Loucy (cell line): ENCODE data around the gene SIRT6.

Experiments used
- H2AFZ ChIP-seq: fragments of 200-600 bp; sonication (generic); 2 replicates; pipeline ENCODE4 v1.6.0; 2016; ENCODE audit warnings: antibody characterized with exemption, mild to moderate bottlenecking, low read length, moderate library complexity
- H3F3A ChIP-seq: fragments of 200-600 bp; 2 replicates; pipeline ENCODE4 v1.6.0; 2016; ENCODE audit warnings: antibody characterized with exemption, low read depth, mild to moderate bottlenecking
- H3K27me3 ChIP-seq: fragments of 200-600 bp; sonication (generic); 2 replicates; pipeline ENCODE4 v1.6.1; 2014; ENCODE audit warnings: low read length, mild to moderate bottlenecking; ENCODE audit not compliant: insufficient read depth, poor library complexity, severe bottlenecking
- H3K36me3 ChIP-seq: fragments of 200-600 bp; sonication (generic); 2 replicates; pipeline ENCODE4 v1.6.1; 2016; ENCODE audit warnings: low read length; ENCODE audit not compliant: insufficient read depth
- H3K4me1 ChIP-seq: fragments of 200-600 bp; sonication (generic); 2 replicates; pipeline ENCODE4 v1.5.1; 2014; ENCODE audit warnings: low read length, mild to moderate bottlenecking; ENCODE audit not compliant: insufficient read depth, poor library complexity, severe bottlenecking
- H3K4me2 ChIP-seq: fragments of 200-600 bp; sonication (generic); 2 replicates; pipeline ENCODE4 v1.6.0; 2014; ENCODE audit warnings: antibody characterized with exemption, low read length, low read depth, mild to moderate bottlenecking; ENCODE audit not compliant: poor library complexity, severe bottlenecking
- H3K4me3 ChIP-seq: fragments of 200-600 bp; sonication (generic); 2 replicates; pipeline ENCODE4 v1.5.1; 2014; ENCODE audit warnings: low read length, mild to moderate bottlenecking, mixed read lengths; ENCODE audit not compliant: poor library complexity, severe bottlenecking
- H3K79me2 ChIP-seq: fragments of 200-600 bp; sonication (generic); 2 replicates; pipeline ENCODE4 v1.6.1; 2014; ENCODE audit warnings: low read length; ENCODE audit not compliant: insufficient read depth
- H3K9ac ChIP-seq: fragments of 200-600 bp; sonication (generic); 2 replicates; pipeline ENCODE4 v1.6.0; 2014; ENCODE audit warnings: mild to moderate bottlenecking, low read depth, low read length, moderate library complexity; ENCODE audit not compliant: poor library complexity, severe bottlenecking
- H3K9me2 ChIP-seq: fragments of 200-600 bp; sonication (generic); replicated peaks from 2 replicates; pipeline ENCODE4 v1.6.1; 2016; ENCODE audit warnings: low read depth, low read length, mixed read lengths
- H3K9me3 ChIP-seq: fragments of 200-600 bp; sonication (generic); 2 replicates; pipeline ENCODE4 v1.6.1; 2014; ENCODE audit warnings: mild to moderate bottlenecking, antibody characterized with exemption, low read length, low read depth; ENCODE audit not compliant: insufficient read depth
- H4K20me1 ChIP-seq: fragments of 200-600 bp; sonication (generic); 2 replicates; pipeline ENCODE4 v1.6.0; 2014; ENCODE audit warnings: antibody characterized with exemption, low read length, mild to moderate bottlenecking; ENCODE audit not compliant: insufficient read depth, poor library complexity, severe bottlenecking
- EZH2phosphoT487 ChIP-seq: fragments of 200-600 bp; IDR thresholded peaks from 2 replicates; pipeline ENCODE4 v1.6.1; 2018; ENCODE audit warnings: antibody characterized with exemption, mild to moderate bottlenecking, moderate library complexity, borderline replicate concordance
- TF ChIP-seq, protein P1 (sequence below): fragments of 200-600 bp; sonication (generic); conservative IDR thresholded peaks from 2 replicates; pipeline ENCODE4 v1.5.1; 2014; ENCODE audit warnings: mild to moderate bottlenecking, antibody characterized with exemption, low read length

SIRT6 gene

DNA sequence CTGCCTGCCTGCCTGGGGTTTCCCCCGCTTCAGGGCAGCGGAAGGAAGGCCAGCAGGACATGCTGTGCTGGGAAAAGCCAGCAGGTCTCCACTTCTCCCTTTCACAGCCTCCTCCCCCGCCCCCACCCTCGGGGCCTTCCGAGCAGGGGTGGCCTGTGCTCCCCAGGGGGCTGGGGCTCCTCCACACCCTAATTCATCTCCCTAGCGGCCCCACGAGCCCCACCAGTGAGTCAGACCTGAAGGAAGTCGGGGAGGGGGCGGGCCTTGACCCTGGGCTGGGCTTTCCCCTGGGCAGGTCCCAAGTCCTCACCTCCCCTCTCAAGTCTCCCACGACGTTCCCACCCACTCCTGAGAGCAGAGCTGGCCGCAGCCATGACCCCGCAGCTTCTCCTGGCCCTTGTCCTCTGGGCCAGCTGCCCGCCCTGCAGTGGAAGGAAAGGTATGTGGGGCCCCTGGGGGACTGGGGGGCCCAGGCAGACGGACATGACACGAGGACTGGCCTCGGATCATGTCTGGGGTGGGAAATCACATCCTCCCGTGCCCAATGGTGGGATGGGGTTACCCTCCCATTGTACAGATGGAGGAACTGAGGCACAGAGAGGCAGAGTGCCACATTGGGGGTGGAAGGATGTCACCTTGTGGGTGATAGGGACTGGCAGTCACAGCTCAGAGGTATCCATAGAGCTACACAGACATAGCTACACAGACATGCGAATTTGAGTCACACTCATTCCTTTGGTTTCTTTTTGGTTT, 47.0 kb upstream of the SIRT6 start, which contains the start of gene EBI3:
Gene EBI3 (plus strand): TSS at position 345 of the 753 bp plus-strand sequence. CDS start 28 bp downstream, at position 373.
- Histone ChIP-seq H3K9me3 (no peaks in the 10 kb centered on the region), H3K4me2 (no peak within 1 kb of the TSS), H3F3A (no peaks in the 10 kb centered on the region), H3K4me1 (no peaks in the 10 kb centered on the region), H3K4me3 (no peak within 1 kb of the TSS), H3K9ac (no peak within 1 kb of the TSS), H3K9me2 (no peaks in the 10 kb centered on the region), H4K20me1 (no peaks in the 10 kb centered on the region), H2AFZ (no peak within 1 kb of the TSS), H3K27me3 (peaks cover 11% of the 10 kb centered on the region), H3K36me3 (no peaks in the 10 kb centered on the region), H3K79me2 (no peaks in the 10 kb centered on the region)
- TF ChIP-seq EZH2phosphoT487 = no peak
- TF ChIP-seq, protein P1, sequence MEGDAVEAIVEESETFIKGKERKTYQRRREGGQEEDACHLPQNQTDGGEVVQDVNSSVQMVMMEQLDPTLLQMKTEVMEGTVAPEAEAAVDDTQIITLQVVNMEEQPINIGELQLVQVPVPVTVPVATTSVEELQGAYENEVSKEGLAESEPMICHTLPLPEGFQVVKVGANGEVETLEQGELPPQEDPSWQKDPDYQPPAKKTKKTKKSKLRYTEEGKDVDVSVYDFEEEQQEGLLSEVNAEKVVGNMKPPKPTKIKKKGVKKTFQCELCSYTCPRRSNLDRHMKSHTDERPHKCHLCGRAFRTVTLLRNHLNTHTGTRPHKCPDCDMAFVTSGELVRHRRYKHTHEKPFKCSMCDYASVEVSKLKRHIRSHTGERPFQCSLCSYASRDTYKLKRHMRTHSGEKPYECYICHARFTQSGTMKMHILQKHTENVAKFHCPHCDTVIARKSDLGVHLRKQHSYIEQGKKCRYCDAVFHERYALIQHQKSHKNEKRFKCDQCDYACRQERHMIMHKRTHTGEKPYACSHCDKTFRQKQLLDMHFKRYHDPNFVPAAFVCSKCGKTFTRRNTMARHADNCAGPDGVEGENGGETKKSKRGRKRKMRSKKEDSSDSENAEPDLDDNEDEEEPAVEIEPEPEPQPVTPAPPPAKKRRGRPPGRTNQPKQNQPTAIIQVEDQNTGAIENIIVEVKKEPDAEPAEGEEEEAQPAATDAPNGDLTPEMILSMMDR = no peak

DNA sequence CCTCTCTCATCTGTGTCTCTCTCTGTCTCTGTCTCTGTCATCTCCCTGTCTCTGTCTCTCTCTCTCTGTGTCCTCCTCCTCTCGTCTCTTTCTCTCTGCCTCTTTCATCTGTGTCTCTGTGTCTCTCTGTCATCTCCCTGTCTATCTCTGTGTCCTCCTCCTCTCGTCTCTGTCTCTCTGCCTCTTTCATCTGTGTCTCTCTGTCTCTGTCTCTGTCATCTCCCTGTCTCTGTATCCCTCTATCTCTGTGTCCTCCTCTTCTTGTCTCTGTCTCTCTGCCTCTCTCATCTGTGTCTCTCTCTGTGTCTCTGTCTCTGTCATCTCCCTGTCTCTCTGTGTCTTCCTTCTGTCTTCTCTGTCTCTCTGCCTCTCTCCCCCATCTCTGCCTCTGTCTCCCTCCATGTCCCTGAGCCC, 46.4 kb upstream of the SIRT6 start:
- no peaks in the 10 kb centered on the region for H4K20me1 ChIP-seq
- no peak overlapping the region for H3K4me3 ChIP-seq
- H3K9ac ChIP-seq = no peak overlapping the region
- H3F3A ChIP-seq = no peaks in the 10 kb centered on the region
- no peak overlapping the region for H2AFZ ChIP-seq
- H3K36me3 ChIP-seq = no peaks in the 10 kb centered on the region
- TF ChIP-seq EZH2phosphoT487 = no peak
- TF ChIP-seq, protein P1 = no peak
- H3K4me1 ChIP-seq = no peaks in the 10 kb centered on the region
- H3K9me3 ChIP-seq = no peaks in the 10 kb centered on the region
- no peaks in the 10 kb centered on the region for H3K79me2 ChIP-seq
- H3K27me3 ChIP-seq = peaks cover 11% of the 10 kb centered on the region
- H3K9me2 ChIP-seq = no peaks in the 10 kb centered on the region
- no peak overlapping the region for H3K4me2 ChIP-seq

DNA sequence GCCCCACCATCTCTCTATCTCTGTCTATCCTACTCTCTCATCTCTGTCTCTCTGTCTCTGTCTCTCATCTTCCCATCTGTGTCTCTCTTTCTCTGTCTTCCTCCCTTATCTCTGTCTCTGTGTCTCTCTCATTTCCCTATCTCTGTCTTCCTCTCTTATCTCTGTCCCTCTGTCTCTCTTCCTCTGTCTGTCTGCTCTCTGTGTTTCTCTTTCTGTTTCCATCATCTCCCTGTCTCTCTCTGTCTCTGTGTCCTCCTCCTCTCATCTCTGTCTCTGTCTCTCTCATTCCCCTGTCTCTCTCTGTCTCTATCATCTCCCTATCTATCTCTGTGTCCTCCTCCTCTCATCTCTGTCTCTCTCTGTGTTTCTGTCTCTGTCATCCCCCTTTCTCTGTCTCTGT, 45.4 kb upstream of the SIRT6 start:
- Histone ChIP-seq H3K9ac (no peak overlapping the region), H3K4me1 (no peaks in the 10 kb centered on the region), H3K9me2 (no peaks in the 10 kb centered on the region), H3K9me3 (no peaks in the 10 kb centered on the region), H2AFZ (no peak overlapping the region), H3F3A (no peaks in the 10 kb centered on the region), H3K4me2 (no peak overlapping the region), H3K79me2 (no peaks in the 10 kb centered on the region), H3K4me3 (no peak overlapping the region), H4K20me1 (no peaks in the 10 kb centered on the region), H3K27me3 (peaks cover 11% of the 10 kb centered on the region), H3K36me3 (no peaks in the 10 kb centered on the region)
- TF ChIP-seq, protein P1 = no peak
- no peak for TF ChIP-seq EZH2phosphoT487
